Measurements from ENCODE around the gene PUS7L. TPM values are rescaled to one million over a fixed set of nuclear protein-coding genes. Genes with fewer than 3 reads are reported as not detected.
"Not testable (repeated sequence)": the region's sequence is repeated elsewhere in the genome, so short reads cannot be mapped to it uniquely, and the experiment has no call there.

The PUS7L gene
- total RNA-seq, 2 donors from 2014 or later = 10.7 to 16.8 TPM

- Mint-ChIP-seq H3K27ac (no peak overlapping the region), H3K4me1 (peaks cover 3% of the 10 kb centered on the region), H3K27me3 (no peaks in the 10 kb centered on the region), H3K36me3 (ENCODE audit: low read depth) (peaks cover 5% of the 10 kb centered on the region), H3K4me3 (no peak overlapping the region)
- ATAC-seq (no peak), DNase-seq (no peak)
- H3K9me3 ChIP-seq (ENCODE audit: control insufficient read depth, low read length, poor library complexity, severe bottlenecking) = no peaks in the 10 kb centered on the region
Measured at GRCh38 chr12:43736927-43737440, 21.6 kb downstream of the PUS7L start.

DNA sequence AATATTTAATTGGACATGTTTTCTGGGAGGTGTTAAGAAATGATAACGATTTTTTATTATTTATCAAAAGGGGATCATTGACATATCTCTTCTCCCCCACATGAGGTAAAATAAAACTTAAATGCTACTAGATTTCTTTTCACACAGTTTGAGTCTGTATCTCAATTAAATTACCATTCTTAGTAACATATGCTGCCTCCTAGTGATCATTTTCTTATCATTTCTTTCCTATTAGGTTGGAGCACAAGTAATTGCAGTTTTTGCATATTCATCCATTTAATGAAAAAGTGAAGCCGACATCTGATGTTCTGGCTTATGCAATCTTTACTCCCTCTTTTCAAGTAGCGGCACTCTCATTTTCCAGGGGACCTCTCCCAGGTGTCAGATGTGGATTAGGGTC, 24.9 kb downstream of the PUS7L start:
- H3K36me3 Mint-ChIP-seq (ENCODE audit: low read depth) = peaks cover 2% of the 10 kb centered on the region
- H3K27ac Mint-ChIP-seq = no peak overlapping the region
- H3K4me1 Mint-ChIP-seq = peaks cover 3% of the 10 kb centered on the region
- no peaks in the 10 kb centered on the region for H3K27me3 Mint-ChIP-seq
- DNase-seq = no peak
- H3K9me3 ChIP-seq (ENCODE audit: control insufficient read depth, low read length, poor library complexity, severe bottlenecking) = no peaks in the 10 kb centered on the region
- no peak for ATAC-seq
- H3K4me3 Mint-ChIP-seq = no peak overlapping the region

GRCh38 chr12:43730283-43730682, 28.3 kb downstream of the PUS7L start:
- H3K27ac Mint-ChIP-seq = peak overlapping the region; percentile 9
- no peaks in the 10 kb centered on the region for H3K9me3 ChIP-seq (ENCODE audit: control insufficient read depth, low read length, poor library complexity, severe bottlenecking)
- H3K4me3 Mint-ChIP-seq = no peak overlapping the region
- ATAC-seq (peak; percentile 47), DNase-seq (no peak)
- H3K27me3 Mint-ChIP-seq = no peaks in the 10 kb centered on the region
- H3K4me1 Mint-ChIP-seq = peaks cover 3% of the 10 kb centered on the region
- peaks cover 2% of the 10 kb centered on the region for H3K36me3 Mint-ChIP-seq (ENCODE audit: low read depth)

GRCh38 chr12:43728698-43729097, 29.9 kb downstream of the PUS7L start:
- Mint-ChIP-seq H3K36me3 (ENCODE audit: low read depth) (peaks cover 2% of the 10 kb centered on the region), H3K27me3 (no peaks in the 10 kb centered on the region), H3K4me1 (peaks cover 3% of the 10 kb centered on the region), H3K27ac (peak overlapping the region; percentile 24), H3K4me3 (no peak overlapping the region)
- DNase-seq = no peak
- H3K9me3 ChIP-seq (ENCODE audit: control insufficient read depth, low read length, poor library complexity, severe bottlenecking) = no peaks in the 10 kb centered on the region
- ATAC-seq = no peak

DNA sequence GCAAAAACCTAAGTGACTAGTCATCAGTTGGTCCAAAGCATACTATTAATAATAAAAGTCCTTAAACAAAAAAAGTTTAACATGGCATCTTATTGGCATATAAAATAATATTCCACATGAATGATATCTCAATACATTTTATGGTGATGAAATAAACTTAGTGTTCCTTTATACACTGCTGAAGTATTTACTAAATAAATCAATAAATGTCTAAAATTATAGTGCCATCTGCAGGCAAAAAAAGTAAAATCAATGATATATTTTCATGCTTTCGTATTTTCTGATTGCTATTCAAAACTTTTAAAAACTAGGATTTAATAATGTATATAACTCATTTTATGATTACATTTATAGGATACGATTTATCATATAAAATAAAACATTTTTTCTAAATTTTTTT, 30.5 kb downstream of the PUS7L start:
- Mint-ChIP-seq H3K27ac (no peak overlapping the region), H3K4me1 (peaks cover 3% of the 10 kb centered on the region), H3K4me3 (no peak overlapping the region), H3K36me3 (ENCODE audit: low read depth) (peaks cover 2% of the 10 kb centered on the region), H3K27me3 (no peaks in the 10 kb centered on the region)
- no peaks in the 10 kb centered on the region for H3K9me3 ChIP-seq (ENCODE audit: control insufficient read depth, low read length, poor library complexity, severe bottlenecking)
- ATAC-seq (no peak), DNase-seq (no peak)

DNA sequence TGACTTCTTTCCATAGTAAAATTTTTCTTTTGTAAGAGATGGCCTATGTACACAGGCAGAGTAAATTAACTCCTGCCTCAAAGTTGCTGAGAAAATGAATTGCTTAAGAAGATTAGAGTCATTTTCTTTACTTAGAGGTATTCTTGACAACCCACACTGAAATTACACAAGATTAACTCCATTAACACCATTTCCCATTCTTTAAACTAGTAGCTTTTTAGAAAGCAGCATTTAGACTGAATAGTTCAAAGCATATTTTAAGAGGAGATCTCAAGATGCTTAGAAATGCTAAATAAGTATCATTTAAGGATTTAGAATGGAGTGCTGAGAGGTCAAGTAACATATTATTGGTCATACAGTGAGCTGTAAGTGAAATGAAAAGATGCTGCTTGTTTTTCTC, 35.5 kb downstream of the PUS7L start:
- Mint-ChIP-seq H3K36me3 (ENCODE audit: low read depth) (peaks cover 2% of the 10 kb centered on the region), H3K4me3 (no peak overlapping the region), H3K4me1 (no peaks in the 10 kb centered on the region), H3K27me3 (no peaks in the 10 kb centered on the region), H3K27ac (no peak overlapping the region)
- no peaks in the 10 kb centered on the region for H3K9me3 ChIP-seq (ENCODE audit: control insufficient read depth, low read length, poor library complexity, severe bottlenecking)
- no peak for DNase-seq
- no peak for ATAC-seq

- Mint-ChIP-seq H3K36me3 (ENCODE audit: low read depth) (peaks cover 2% of the 10 kb centered on the region), H3K4me1 (no peaks in the 10 kb centered on the region), H3K27me3 (no peaks in the 10 kb centered on the region), H3K27ac (no peak overlapping the region), H3K4me3 (no peak overlapping the region)
- ATAC-seq = no peak
- H3K9me3 ChIP-seq (ENCODE audit: control insufficient read depth, low read length, poor library complexity, severe bottlenecking) = no peaks in the 10 kb centered on the region
- no peak for DNase-seq
Measured at GRCh38 chr12:43722621-43723020, 36.0 kb downstream of the PUS7L start.

- no peaks in the 10 kb centered on the region for H3K9me3 ChIP-seq (ENCODE audit: control insufficient read depth, low read length, poor library complexity, severe bottlenecking)
- no peaks in the 10 kb centered on the region for H3K36me3 Mint-ChIP-seq (ENCODE audit: low read depth)
- no peaks in the 10 kb centered on the region for H3K4me1 Mint-ChIP-seq
- no peak overlapping the region for H3K4me3 Mint-ChIP-seq
- ATAC-seq = no peak
- H3K27ac Mint-ChIP-seq = no peak overlapping the region
- H3K27me3 Mint-ChIP-seq = peaks cover 25% of the 10 kb centered on the region
- no peak for DNase-seq
Measured at GRCh38 chr12:43711348-43711747, 47.2 kb downstream of the PUS7L start.

GRCh38 chr12:43703772-43704171, 54.8 kb downstream of the PUS7L start:
- H3K9me3 ChIP-seq (ENCODE audit: control insufficient read depth, low read length, poor library complexity, severe bottlenecking); H3K27ac Mint-ChIP-seq; DNase-seq; ATAC-seq; H3K4me3 Mint-ChIP-seq; H3K27me3 Mint-ChIP-seq; H3K36me3 Mint-ChIP-seq (ENCODE audit: low read depth); H3K4me1 Mint-ChIP-seq: not testable (repeated sequence)

GRCh38 chr12:43701194-43701593, 57.4 kb downstream of the PUS7L start:
- not testable (repeated sequence) for ATAC-seq; H3K9me3 ChIP-seq (ENCODE audit: control insufficient read depth, low read length, poor library complexity, severe bottlenecking); H3K36me3 Mint-ChIP-seq (ENCODE audit: low read depth); DNase-seq; H3K27ac Mint-ChIP-seq; H3K4me3 Mint-ChIP-seq; H3K4me1 Mint-ChIP-seq
- peaks cover 15% of the 10 kb centered on the region for H3K27me3 Mint-ChIP-seq

DNA sequence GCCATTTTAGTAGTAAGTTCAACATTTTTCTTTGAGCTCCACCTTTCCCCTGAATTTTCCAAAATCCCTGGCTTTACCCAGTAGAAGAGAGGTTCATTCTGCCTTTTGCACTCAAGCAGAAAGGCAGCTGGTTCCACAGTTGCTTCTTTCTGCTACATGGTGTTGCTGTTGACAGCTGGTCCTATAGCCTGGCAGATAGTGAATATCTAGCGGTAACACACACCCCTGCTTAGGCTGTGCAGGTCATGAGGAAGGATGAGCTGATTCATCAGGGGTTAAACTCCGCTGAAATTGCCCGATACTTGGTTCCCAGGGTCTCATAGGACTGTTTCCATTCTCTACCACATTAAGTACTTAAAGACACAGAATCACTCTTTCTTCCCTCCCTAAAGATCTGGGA, 62.4 kb downstream of the PUS7L start:
- Mint-ChIP-seq H3K27ac (no peak overlapping the region), H3K27me3 (peaks cover 22% of the 10 kb centered on the region), H3K36me3 (ENCODE audit: low read depth) (no peaks in the 10 kb centered on the region), H3K4me1 (peaks cover 3% of the 10 kb centered on the region), H3K4me3 (no peak overlapping the region)
- no peak for DNase-seq
- no peak for ATAC-seq
- no peaks in the 10 kb centered on the region for H3K9me3 ChIP-seq (ENCODE audit: control insufficient read depth, low read length, poor library complexity, severe bottlenecking)

DNA sequence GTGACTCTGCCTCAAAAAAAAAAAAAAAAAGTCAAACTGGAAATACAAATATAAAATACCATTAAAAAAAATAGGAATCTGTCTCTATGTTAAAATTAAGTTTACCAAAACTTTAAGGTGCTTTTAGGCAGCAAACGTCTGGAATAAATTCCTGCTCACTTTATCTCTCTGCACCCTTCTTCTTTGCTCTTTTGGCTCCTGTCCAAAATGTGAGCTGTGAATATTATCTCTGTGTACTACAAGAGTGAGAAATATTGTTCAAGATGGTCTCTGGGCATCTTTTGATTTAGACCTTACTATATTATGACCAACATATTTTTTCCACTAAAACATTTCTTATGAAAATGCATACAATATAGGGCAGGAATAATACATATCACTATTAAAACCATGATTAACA, 63.7 kb downstream of the PUS7L start:
- Mint-ChIP-seq H3K36me3 (ENCODE audit: low read depth) (no peaks in the 10 kb centered on the region), H3K27me3 (peaks cover 20% of the 10 kb centered on the region), H3K27ac (no peak overlapping the region), H3K4me1 (peaks cover 3% of the 10 kb centered on the region), H3K4me3 (no peak overlapping the region)
- no peaks in the 10 kb centered on the region for H3K9me3 ChIP-seq (ENCODE audit: control insufficient read depth, low read length, poor library complexity, severe bottlenecking)
- ATAC-seq = no peak
- no peak for DNase-seq

DNA sequence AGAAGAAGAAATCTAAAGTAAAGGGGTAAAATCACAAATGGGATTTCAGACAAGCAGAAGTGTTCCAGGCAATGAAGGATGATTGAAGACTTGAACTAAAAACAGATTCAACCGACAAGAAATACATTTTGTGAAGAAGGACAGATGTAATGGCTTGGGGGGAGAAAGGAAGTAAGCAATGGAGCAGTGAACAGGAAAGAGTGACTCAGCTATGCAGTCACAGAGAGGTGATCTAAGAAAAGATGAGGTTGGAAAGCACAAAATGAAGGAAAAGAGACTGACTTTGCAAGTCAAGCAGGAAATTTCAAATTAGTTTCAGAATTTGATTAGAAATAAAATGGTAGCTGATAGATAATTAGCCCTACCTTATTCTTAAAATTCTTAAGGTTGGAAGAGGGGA, 66.5 kb downstream of the PUS7L start:
- Mint-ChIP-seq H3K4me3 (no peak overlapping the region), H3K4me1 (peaks cover 3% of the 10 kb centered on the region), H3K36me3 (ENCODE audit: low read depth) (no peaks in the 10 kb centered on the region), H3K27ac (no peak overlapping the region), H3K27me3 (peaks cover 19% of the 10 kb centered on the region)
- no peaks in the 10 kb centered on the region for H3K9me3 ChIP-seq (ENCODE audit: control insufficient read depth, low read length, poor library complexity, severe bottlenecking)
- ATAC-seq (no peak), DNase-seq (no peak)

DNA sequence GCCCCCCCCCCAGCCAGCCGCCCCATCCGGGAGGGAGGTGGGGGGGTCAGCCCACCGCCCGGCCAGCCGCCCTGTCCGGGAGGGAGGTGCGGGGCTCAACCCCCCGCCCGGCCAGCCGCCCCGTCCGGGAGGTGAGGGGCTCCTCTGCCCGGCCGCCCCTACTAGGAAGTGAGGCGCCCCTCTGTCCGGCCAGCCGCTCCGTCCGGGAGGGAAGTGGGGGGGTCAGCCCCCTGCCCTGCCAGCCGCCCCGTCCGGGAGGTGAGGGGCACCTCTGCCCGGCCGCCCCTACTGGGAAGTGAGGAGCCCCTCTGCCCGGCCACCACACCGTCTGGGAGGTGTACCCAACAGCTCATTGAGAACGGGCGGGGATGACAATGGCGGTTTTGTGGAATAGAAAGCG, 73.1 kb downstream of the PUS7L start:
- not testable (repeated sequence) for ATAC-seq, H3K4me3 Mint-ChIP-seq

More for the DNA sequence above, 73.1 kb downstream of the PUS7L start:
- H3K27me3 Mint-ChIP-seq = peaks cover 16% of the 10 kb centered on the region
- not testable (repeated sequence) for H3K9me3 ChIP-seq (ENCODE audit: control insufficient read depth, low read length, poor library complexity, severe bottlenecking); H3K36me3 Mint-ChIP-seq (ENCODE audit: low read depth); H3K27ac Mint-ChIP-seq; H3K4me1 Mint-ChIP-seq; DNase-seq

Data from T-helper 17 cell (primary cell).